Stimulated activated CD8-positive, alpha-beta memory T cell treated with anti-CD3 and anti-CD28 coated beads, Interleukin-7, amount 100 ng/mL, for 4 hours (primary cell): ENCODE results near the gene ILF3.

Experiments
- DNase-seq, 2 donors: peaks; one replicate each; pipeline ENCODE4 v3.0.0-alpha.2; 2020; ENCODE audit warnings: low read depth in 2 of 2

Gene ILF3

GRCh38 chr19:10695401-10696398 is 41.6 kb downstream of the ILF3 start:
- DNase-seq: peak; percentile 58 to 77

- DNase-seq: peak; percentile 41 to 51
Measured at GRCh38 chr19:10699650-10700335, 45.6 kb downstream of the ILF3 start.

- DNase-seq: peak in 1 of 2 donors; percentile 16
Measured at GRCh38 chr19:10701955-10702525, 47.9 kb downstream of the ILF3 start.

GRCh38 chr19:10706990-10707389 is 52.8 kb downstream of the ILF3 start:
- DNase-seq: no peak

- DNase-seq: no peak
Measured at GRCh38 chr19:10707440-10707839, 53.3 kb downstream of the ILF3 start.

- DNase-seq: no peak
Measured at GRCh38 chr19:10708291-10708690, 54.1 kb downstream of the ILF3 start.

- no peak for DNase-seq
Measured at GRCh38 chr19:10712045-10712444, 57.9 kb downstream of the ILF3 start.

GRCh38 chr19:10712754-10713153 is 58.6 kb downstream of the ILF3 start:
- no peak for DNase-seq

GRCh38 chr19:10713317-10713716 is 59.2 kb downstream of the ILF3 start:
- DNase-seq: no peak

- no peak for DNase-seq
Measured at GRCh38 chr19:10717054-10717355, 62.9 kb downstream of the ILF3 start.

GRCh38 chr19:10717356-10718204 is 63.4 kb downstream of the ILF3 start, which contains the start of gene DNM2:
TSS of gene DNM2 (plus strand) at chr19:10718079. CDS start at chr19:10718243, 164 bp downstream.
- DNase-seq: peak; percentile 95 to 96

GRCh38 chr19:10718205-10719196 is 64.4 kb downstream of the ILF3 start:
- peak in 1 of 2 donors; percentile 49 for DNase-seq

- DNase-seq: no peak
Measured at GRCh38 chr19:10719466-10719961, 65.4 kb downstream of the ILF3 start.

GRCh38 chr19:10720607-10721125 is 66.5 kb downstream of the ILF3 start:
- no peak for DNase-seq

- DNase-seq: no peak
Measured at GRCh38 chr19:10723591-10723990, 69.4 kb downstream of the ILF3 start.

GRCh38 chr19:10724573-10725071 is 70.5 kb downstream of the ILF3 start:
- DNase-seq: no peak

GRCh38 chr19:10725415-10725814 is 71.3 kb downstream of the ILF3 start:
- DNase-seq: no peak

- DNase-seq: no peak
Measured at GRCh38 chr19:10726268-10726667, 72.1 kb downstream of the ILF3 start.

- no peak for DNase-seq
Measured at GRCh38 chr19:10727685-10728201, 73.6 kb downstream of the ILF3 start.
